Natural killer cell (primary cell): ENCODE measurements around the gene FAM110A. TPM values are rescaled to one million over a fixed set of nuclear protein-coding genes. Genes with fewer than 3 reads are reported as not detected.
"Not testable (repeated sequence)": the region's sequence is repeated elsewhere in the genome, so short reads cannot be mapped to it uniquely, and the experiment has no call there.

Experiments used
- ATAC-seq, 3 donors: fragments of 150-1000 bp in 2 of 3; fragments of 200-7000 bp in 1 of 3; cut with Tn5 transposase; 1 replicate in 1 of 3; 2 replicates in 2 of 3; pipeline ENCODE4 v1.10.0; 2021; ENCODE audit warnings: mild to moderate bottlenecking in 2 of 3, moderate library complexity in 2 of 3
- DNase-seq, 2 donors: peaks; one replicate each; pipeline versions ENCODE4 v3.0.0 to v3.0.0-alpha.2; 2013 to 2021; ENCODE audit warnings: mixed read lengths in 1 of 2
- H3K27ac ChIP-seq: one replicate; pipeline ENCODE4 v1.5.1; 2013; ENCODE audit warnings: mild to moderate bottlenecking, low read length
- H3K27me3 ChIP-seq: one replicate; pipeline ENCODE4 v1.6.1; 2013; ENCODE audit warnings: low read length; ENCODE audit not compliant: control insufficient read depth, insufficient read depth
- H3K36me3 ChIP-seq: one replicate; pipeline ENCODE4 v1.6.1; 2013; ENCODE audit warnings: low read length; ENCODE audit not compliant: control insufficient read depth, insufficient read depth
- H3K4me1 ChIP-seq: one replicate; pipeline ENCODE4 v1.6.1; 2013; ENCODE audit warnings: low read length; ENCODE audit not compliant: control insufficient read depth, insufficient read depth
- H3K4me3 ChIP-seq: one replicate; pipeline ENCODE4 v1.5.1; 2013; ENCODE audit warnings: low read length
- H3K9me3 ChIP-seq: one replicate; pipeline ENCODE4 v1.6.1; 2013; ENCODE audit warnings: low read length; ENCODE audit not compliant: control insufficient read depth, insufficient read depth
- H3K27ac Mint-ChIP-seq, 2 donors: one replicate each; pipeline ENCODE4 v1.8.0; 2022; ENCODE audit warnings: mild to moderate bottlenecking in 2 of 2, mixed read lengths in 2 of 2, moderate library complexity in 1 of 2
- H3K27me3 Mint-ChIP-seq, 2 donors: one replicate each; pipeline ENCODE4 v1.8.0; 2022; ENCODE audit warnings: low read depth in 2 of 2, mixed read lengths in 2 of 2
- H3K36me3 Mint-ChIP-seq: one replicate; pipeline ENCODE4 v1.8.0; 2022; ENCODE audit warnings: mixed read lengths
- H3K4me1 Mint-ChIP-seq, 2 donors: one replicate each; pipeline ENCODE4 v1.8.0; 2022; ENCODE audit warnings: mixed read lengths in 2 of 2
- H3K4me3 Mint-ChIP-seq: one replicate; pipeline ENCODE4 v1.8.0; 2022; ENCODE audit warnings: mild to moderate bottlenecking, moderate library complexity, mixed read lengths
- H3K9me3 Mint-ChIP-seq, 2 donors: one replicate each; pipeline ENCODE4 v1.8.0; 2022; ENCODE audit warnings: mixed read lengths in 2 of 2
- CTCF ChIP-seq: fragments of 200-600 bp; IDR thresholded peaks from one replicate; pipeline ENCODE4 v1.8.0; 2022; ENCODE audit warnings: antibody characterized with exemption
- WGBS: methylation state at CpG from one replicate; pipeline ENCODE4 v1.1.7; 2013; ENCODE audit warnings: missing lambda C conversion rate; ENCODE audit not compliant: insufficient coverage; 5-methylcytosine and 5-hydroxymethylcytosine counted together
- intact Hi-C: fragments of 100-400 bp; cut with micrococcal nuclease; formaldehyde crosslinking; loops from one replicate; pipeline ENCODE4 v1.14.2; 2022
- total RNA-seq, 4 donors: library from RNA; stranded (reverse); fragments of 120-200 nt in 1 of 4; gene quantifications; one replicate each; pipeline versions ENCODE4 v1.2.3 to v1.2.4, GENCODE V29; 2013 to 2022

The FAM110A gene
- total RNA-seq, 3 donors from 2014 or later (not counting 1 experiment from before 2014, with no cell fraction given), result 25.1 to 91.0 (median 31.8) TPM

- H3K36me3 ChIP-seq, result no peaks in the 10 kb centered on the region
- Mint-ChIP-seq H3K9me3 (peaks cover 3% of the 10 kb centered on the region in 2 donors), H3K4me3 (no peak overlapping the region), H3K27me3 (peaks cover 21 to 74% of the 10 kb centered on the region in 2 donors), H3K27ac (no peak overlapping the region), H3K36me3 (no peaks in the 10 kb centered on the region), H3K4me1 (no peaks in the 10 kb centered on the region)
- DNase-seq (no peak), ATAC-seq (no peak)
- no peak overlapping the region for H3K27ac ChIP-seq
- no peak for TF ChIP-seq CTCF
- H3K27me3 ChIP-seq, result no peaks in the 10 kb centered on the region
- 93% methylated on average over 18 of the region's 18 CpGs for WGBS
- intact Hi-C loops, result no loop called here
- peaks cover 5% of the 10 kb centered on the region for H3K9me3 ChIP-seq
- no peaks in the 10 kb centered on the region for H3K4me1 ChIP-seq
- H3K4me3 ChIP-seq, result no peak overlapping the region
Observed at GRCh38 chr20:792248-792647, 41.3 kb upstream of the FAM110A start.

- no peak for TF ChIP-seq CTCF
- Mint-ChIP-seq H3K27ac (no peak overlapping the region), H3K36me3 (no peaks in the 10 kb centered on the region), H3K4me1 (no peaks in the 10 kb centered on the region), H3K9me3 (peaks cover under 1% of the 10 kb centered on the region in 2 donors), H3K27me3 (peaks cover 9 to 48% of the 10 kb centered on the region in 2 donors), H3K4me3 (no peak overlapping the region)
- no peaks in the 10 kb centered on the region for H3K4me1 ChIP-seq
- ATAC-seq (no peak), DNase-seq (no peak)
- intact Hi-C loops, result no loop called here
- H3K36me3 ChIP-seq, result no peaks in the 10 kb centered on the region
- no peak overlapping the region for H3K27ac ChIP-seq
- WGBS, result 100% methylated on average over 1 of the region's 3 CpGs
- no peak overlapping the region for H3K4me3 ChIP-seq
- no peaks in the 10 kb centered on the region for H3K27me3 ChIP-seq
- H3K9me3 ChIP-seq, result peaks cover 3% of the 10 kb centered on the region
Observed at GRCh38 chr20:796921-797320, 36.6 kb upstream of the FAM110A start.

- H3K27me3 ChIP-seq, H3K9me3 ChIP-seq, DNase-seq, H3K27ac ChIP-seq, H3K36me3 ChIP-seq, H3K27ac Mint-ChIP-seq, H3K9me3 Mint-ChIP-seq, ATAC-seq, intact Hi-C loops, H3K36me3 Mint-ChIP-seq, H3K4me3 ChIP-seq, H3K4me3 Mint-ChIP-seq, H3K4me1 Mint-ChIP-seq, H3K4me1 ChIP-seq: not testable (repeated sequence)
- 88% methylated on average over 5 of the region's 5 CpGs for WGBS
- H3K27me3 Mint-ChIP-seq, result peaks cover 12 to 47% of the 10 kb centered on the region in 2 donors
Observed at GRCh38 chr20:798746-799145, 34.8 kb upstream of the FAM110A start.

GRCh38 chr20:800026-800425 is 33.5 kb upstream of the FAM110A start:
- DNase-seq, ATAC-seq, H3K4me3 Mint-ChIP-seq, H3K27ac ChIP-seq, H3K4me1 ChIP-seq, H3K4me1 Mint-ChIP-seq, H3K27me3 ChIP-seq, intact Hi-C loops, H3K36me3 ChIP-seq, H3K9me3 Mint-ChIP-seq, H3K9me3 ChIP-seq, H3K27ac Mint-ChIP-seq, H3K4me3 ChIP-seq, H3K36me3 Mint-ChIP-seq: not testable (repeated sequence)
- H3K27me3 Mint-ChIP-seq, result peaks cover 12 to 36% of the 10 kb centered on the region in 2 donors
- 94% methylated on average over 2 of the region's 7 CpGs for WGBS
